Right lobe of liver (tissue), 6 donors: ENCODE measurements around the gene WDR20. TPM values are rescaled to one million over a fixed set of nuclear protein-coding genes. Genes with fewer than 3 reads are reported as not detected.

ENCODE experiments used
- ATAC-seq, 4 donors: fragments of 200-7000 bp; cut with Tn5 transposase; one replicate each; pipeline ENCODE4 v1.9.1; 2020; ENCODE audit warnings: mild to moderate bottlenecking in 4 of 4, moderate library complexity in 4 of 4
- DNase-seq, 3 donors: peaks; one replicate each; pipeline ENCODE4 v3.0.0-alpha.2; 2020
- H3K27ac ChIP-seq, 3 donors: fragments of 200-600 bp; one replicate each; pipeline ENCODE4 v1.8.0; 2022
- H3K27me3 ChIP-seq, 2 donors: fragments of 200-600 bp; one replicate each; pipeline ENCODE4 v1.8.0; 2022
- H3K36me3 ChIP-seq, 4 donors: fragments of 200-600 bp; sonication (generic) in 1 of 4; one replicate each; pipeline versions ENCODE4 v1.5.1 to v1.8.0; 2017 to 2022; ENCODE audit warnings: control low read depth in 1 of 4
- H3K4me1 ChIP-seq, 4 donors: fragments of 200-600 bp; sonication (generic) in 1 of 4; one replicate each; pipeline versions ENCODE4 v1.5.1 to v1.8.0; 2017 to 2022; ENCODE audit warnings: control low read depth in 1 of 4
- H3K4me3 ChIP-seq, 3 donors: fragments of 200-600 bp; one replicate each; pipeline ENCODE4 v1.8.0; 2022
- H3K9me3 ChIP-seq, 4 donors: fragments of 200-600 bp; sonication (generic) in 1 of 4; one replicate each; pipeline versions ENCODE4 v1.5.1 to v1.8.0; 2017 to 2022; ENCODE audit warnings: control low read depth in 1 of 4
- POLR2A ChIP-seq: fragments of 450-650 bp; IDR thresholded peaks from one replicate; pipeline ENCODE4 v1.6.1; 2017; ENCODE audit warnings: antibody characterized with exemption, mild to moderate bottlenecking
- WGBS: methylation state at CpG from one replicate; pipeline ENCODE4 v1.1.6; 2018; ENCODE audit warnings: low coverage, low lambda C conversion rate; ENCODE audit not compliant: insufficient coverage; ENCODE audit errors: missing lambda C conversion rate; 5-methylcytosine and 5-hydroxymethylcytosine counted together
- intact Hi-C, 2 donors: fragments of 100-400 bp; cut with DNase I; formaldehyde crosslinking; loops; one replicate each; pipeline versions ENCODE4 v1.11.2 to v1.14.1; 2022
- total RNA-seq, 6 experiments: library from RNA; depleted of rRNA in 2 of 6; stranded (reverse); fragments of >200 nt in 2 of 6; fragmentation: NEBNext Ultra II Directional in 3 of 6; extraction: Animal tissue kit (Norgen Biotek cat#: 25700) in 3 of 6; gene quantifications; one replicate each; pipeline versions ENCODE4 v1.1.0 to v1.2.4, GENCODE V29; 2016 to 2023
- TF ChIP-seq, protein P1 (sequence below), 4 donors: fragments of 200-600 bp in 3 of 4; fragments of 450-650 bp in 1 of 4; IDR thresholded peaks; one replicate each; pipeline versions ENCODE4 v1.5.1 to v1.8.0; 2016 to 2022; ENCODE audit warnings: antibody characterized with exemption in 4 of 4, mild to moderate bottlenecking in 2 of 4
- donor health status: DM: no; HTN: yes; CAD: no.
- donor health status: DM: no; HTN: no; CAD: no.
- donor health status: DM: no; HTN: no; CAD: no.
- donor health status: DM: no; HTN: yes; CAD: no.
- donor health status: DM: no; HTN: yes; CAD: no.

Gene WDR20
- total RNA-seq, 6 experiments from 2014 or later: 6.3 to 14.7 (median 12.4) TPM

- intact Hi-C loops: no loop called here
- Histone ChIP-seq H3K9me3 (no peaks in the 10 kb centered on the region), H3K4me1 (no peaks in the 10 kb centered on the region), H3K36me3 (no peaks in the 10 kb centered on the region), H3K27me3 (no peaks in the 10 kb centered on the region), H3K27ac (no peak overlapping the region), H3K4me3 (no peak overlapping the region)
- 100% methylated on average over 1 of the region's 10 CpGs for WGBS
- TF ChIP-seq, protein P1, sequence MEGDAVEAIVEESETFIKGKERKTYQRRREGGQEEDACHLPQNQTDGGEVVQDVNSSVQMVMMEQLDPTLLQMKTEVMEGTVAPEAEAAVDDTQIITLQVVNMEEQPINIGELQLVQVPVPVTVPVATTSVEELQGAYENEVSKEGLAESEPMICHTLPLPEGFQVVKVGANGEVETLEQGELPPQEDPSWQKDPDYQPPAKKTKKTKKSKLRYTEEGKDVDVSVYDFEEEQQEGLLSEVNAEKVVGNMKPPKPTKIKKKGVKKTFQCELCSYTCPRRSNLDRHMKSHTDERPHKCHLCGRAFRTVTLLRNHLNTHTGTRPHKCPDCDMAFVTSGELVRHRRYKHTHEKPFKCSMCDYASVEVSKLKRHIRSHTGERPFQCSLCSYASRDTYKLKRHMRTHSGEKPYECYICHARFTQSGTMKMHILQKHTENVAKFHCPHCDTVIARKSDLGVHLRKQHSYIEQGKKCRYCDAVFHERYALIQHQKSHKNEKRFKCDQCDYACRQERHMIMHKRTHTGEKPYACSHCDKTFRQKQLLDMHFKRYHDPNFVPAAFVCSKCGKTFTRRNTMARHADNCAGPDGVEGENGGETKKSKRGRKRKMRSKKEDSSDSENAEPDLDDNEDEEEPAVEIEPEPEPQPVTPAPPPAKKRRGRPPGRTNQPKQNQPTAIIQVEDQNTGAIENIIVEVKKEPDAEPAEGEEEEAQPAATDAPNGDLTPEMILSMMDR (IDR thresholded peaks at IDR 0.05): no peak
- no peak for TF ChIP-seq POLR2A
- no peak for ATAC-seq
- no peak for DNase-seq
Measured at GRCh38 chr14:102217399-102217798, 77.7 kb downstream of the WDR20 start.

GRCh38 chr14:102217987-102218421 is 78.3 kb downstream of the WDR20 start:
- no peak overlapping the region for H3K4me3 ChIP-seq
- H3K4me1 ChIP-seq: no peaks in the 10 kb centered on the region
- no peak for DNase-seq
- TF ChIP-seq POLR2A: no peak
- TF ChIP-seq, protein P1 (IDR thresholded peaks at IDR 0.05): no peak
- WGBS: 66% methylated on average over 4 of the region's 14 CpGs
- H3K36me3 ChIP-seq: peaks cover 0 to 2% (median 0%) of the 10 kb centered on the region in 4 donors
- intact Hi-C loops: no loop called here
- H3K27me3 ChIP-seq: no peaks in the 10 kb centered on the region
- no peak overlapping the region for H3K27ac ChIP-seq
- H3K9me3 ChIP-seq: no peaks in the 10 kb centered on the region
- ATAC-seq: no peak

DNA sequence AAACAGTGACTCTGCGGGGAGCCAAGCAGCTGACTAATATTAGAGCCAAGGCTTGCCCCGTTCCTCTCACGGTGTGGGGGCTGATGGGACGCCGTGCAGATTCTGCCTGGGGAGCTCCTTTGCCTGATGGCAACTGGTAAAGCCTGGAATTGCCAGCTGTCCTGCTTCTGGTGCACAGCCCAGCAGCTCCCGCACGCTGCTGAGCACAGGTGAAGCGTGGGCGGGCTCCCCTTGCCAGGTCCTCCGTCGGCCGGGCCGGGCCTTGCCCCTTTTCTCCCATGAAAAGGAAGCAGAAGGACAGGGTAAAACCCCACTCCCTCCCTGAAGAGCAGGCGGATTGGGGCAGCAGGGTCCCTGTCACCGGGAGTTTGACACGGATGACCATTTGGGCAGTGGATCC is 79.0 kb downstream of the WDR20 start:
- Histone ChIP-seq H3K4me1 (no peaks in the 10 kb centered on the region), H3K36me3 (peaks cover 0 to 2% (median 0%) of the 10 kb centered on the region in 4 donors), H3K9me3 (no peaks in the 10 kb centered on the region), H3K4me3 (no peak overlapping the region), H3K27me3 (no peaks in the 10 kb centered on the region), H3K27ac (no peak overlapping the region)
- no peak for TF ChIP-seq POLR2A
- TF ChIP-seq, protein P1 (IDR thresholded peaks at IDR 0.05): no peak
- DNase-seq (no peak), ATAC-seq (no peak)
- 95% methylated on average over 3 of the region's 16 CpGs for WGBS
- intact Hi-C loops: no loop called here

GRCh38 chr14:102219316-102219715 is 79.6 kb downstream of the WDR20 start:
- DNase-seq: no peak
- Histone ChIP-seq H3K4me1 (no peaks in the 10 kb centered on the region), H3K27me3 (no peaks in the 10 kb centered on the region), H3K4me3 (no peak overlapping the region), H3K9me3 (no peaks in the 10 kb centered on the region), H3K36me3 (peaks cover 0 to 2% (median 0%) of the 10 kb centered on the region in 4 donors), H3K27ac (no peak overlapping the region)
- no peak for ATAC-seq
- TF ChIP-seq, protein P1 (IDR thresholded peaks at IDR 0.05): no peak
- TF ChIP-seq POLR2A: no peak
- 94% methylated on average over 15 of the region's 16 CpGs for WGBS
- intact Hi-C loops: no loop called here

DNA sequence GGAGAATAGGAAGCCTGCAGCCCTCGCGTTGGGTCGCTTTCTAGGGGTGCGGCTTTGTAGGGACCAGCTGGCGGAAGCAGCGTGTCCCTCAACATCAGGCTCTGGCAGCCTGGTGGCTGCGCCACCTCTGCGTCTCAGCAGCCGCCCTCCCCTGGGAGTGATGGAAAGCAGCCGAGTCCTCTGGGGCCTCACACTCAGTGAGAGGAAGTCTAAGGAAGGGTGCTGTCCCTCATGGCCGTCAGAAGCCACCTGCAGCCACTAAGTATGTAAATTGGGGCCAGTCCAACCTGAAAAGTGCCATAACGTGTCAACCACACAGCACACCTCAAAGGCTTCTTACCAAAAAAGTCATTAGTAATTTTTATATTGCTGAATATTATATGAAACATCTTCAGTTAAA is 80.3 kb downstream of the WDR20 start:
- Histone ChIP-seq H3K27ac (no peak overlapping the region), H3K4me3 (no peak overlapping the region), H3K36me3 (peaks cover 0 to 2% (median 0%) of the 10 kb centered on the region in 4 donors), H3K4me1 (no peaks in the 10 kb centered on the region), H3K9me3 (no peaks in the 10 kb centered on the region), H3K27me3 (no peaks in the 10 kb centered on the region)
- WGBS: 64% methylated on average over 5 of the region's 12 CpGs
- no peak for TF ChIP-seq POLR2A
- TF ChIP-seq, protein P1 (IDR thresholded peaks at IDR 0.05): no peak
- DNase-seq (no peak), ATAC-seq (no peak)
- intact Hi-C loops: no loop called here
